GM12873 (cell line): Measurements from ENCODE around the gene STAG1.

Source experiments
- CTCF ChIP-seq: IDR thresholded peaks from 2 replicates; pipeline ENCODE4 v1.5.1; 2012; ENCODE audit warnings: low read depth, mild to moderate bottlenecking, moderate library complexity, low read length, control low read depth; ENCODE audit not compliant: insufficient read depth; ENCODE audit errors: missing control alignments

STAG1 gene

DNA sequence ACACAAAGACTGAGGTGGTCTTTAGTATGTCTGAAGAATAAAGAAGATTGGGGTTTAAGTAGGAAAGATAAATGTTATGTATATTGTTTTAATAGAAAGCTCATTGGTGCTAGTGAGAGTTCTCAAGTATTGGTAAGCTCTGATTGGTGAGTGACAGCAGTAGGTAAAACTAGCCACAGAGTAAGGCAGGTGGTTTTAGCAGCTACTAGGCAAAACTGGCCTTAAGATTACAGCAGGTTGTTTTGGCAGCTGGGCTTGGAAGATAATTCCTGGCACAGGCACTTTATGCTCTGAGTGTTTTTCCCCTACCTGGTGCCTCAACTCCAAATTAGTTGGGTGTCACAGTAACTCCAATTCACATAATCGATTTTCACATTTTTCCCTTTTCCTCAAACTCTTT lies 66.3 kb downstream of the STAG1 start:
- TF ChIP-seq CTCF: no peak

DNA sequence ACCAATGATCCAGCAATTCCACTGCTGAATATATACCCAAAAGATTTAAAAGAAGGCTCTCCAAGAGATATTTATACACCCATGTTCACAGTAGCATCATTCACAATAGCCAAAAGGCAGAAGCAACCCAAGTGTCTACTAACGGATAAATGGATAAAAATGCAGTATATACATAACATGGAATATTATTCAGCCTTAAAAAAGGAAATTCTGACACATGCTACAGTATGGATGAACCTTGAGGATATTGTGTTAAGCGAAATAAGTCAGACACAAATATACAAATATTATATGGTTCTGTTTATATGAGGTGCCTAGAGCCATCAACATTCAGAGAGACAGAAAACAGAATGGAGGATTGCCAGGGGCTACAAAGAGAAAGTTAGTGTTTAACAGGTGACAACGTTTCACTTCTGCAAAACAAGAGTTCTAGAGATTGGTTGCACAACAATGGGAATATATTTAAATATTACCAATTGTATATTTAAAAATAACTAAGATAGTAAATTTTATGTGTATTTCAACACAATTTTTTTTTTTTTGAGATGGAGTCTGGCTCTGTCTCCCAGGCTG lies 69.4 kb downstream of the STAG1 start:
- no peak for TF ChIP-seq CTCF

DNA sequence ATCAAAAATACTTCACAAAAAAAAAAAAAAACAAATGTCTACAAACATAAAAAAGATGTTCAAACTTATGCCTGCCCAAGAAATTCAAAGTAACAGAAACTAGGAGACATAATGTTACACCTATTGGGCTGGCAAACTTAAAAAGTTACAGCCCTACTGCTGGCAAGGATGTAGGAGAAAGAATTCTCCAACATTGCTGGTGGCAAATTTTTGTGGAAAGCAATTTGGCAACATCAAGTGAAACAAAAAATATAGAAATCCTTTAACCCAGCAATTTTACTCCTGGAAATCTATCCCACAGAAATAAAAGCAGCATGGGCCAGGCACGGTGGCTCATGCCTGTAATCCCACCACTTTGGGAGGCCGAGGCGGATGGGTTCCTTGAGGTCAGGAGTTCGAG lies 73.2 kb downstream of the STAG1 start:
- TF ChIP-seq CTCF: no peak

DNA sequence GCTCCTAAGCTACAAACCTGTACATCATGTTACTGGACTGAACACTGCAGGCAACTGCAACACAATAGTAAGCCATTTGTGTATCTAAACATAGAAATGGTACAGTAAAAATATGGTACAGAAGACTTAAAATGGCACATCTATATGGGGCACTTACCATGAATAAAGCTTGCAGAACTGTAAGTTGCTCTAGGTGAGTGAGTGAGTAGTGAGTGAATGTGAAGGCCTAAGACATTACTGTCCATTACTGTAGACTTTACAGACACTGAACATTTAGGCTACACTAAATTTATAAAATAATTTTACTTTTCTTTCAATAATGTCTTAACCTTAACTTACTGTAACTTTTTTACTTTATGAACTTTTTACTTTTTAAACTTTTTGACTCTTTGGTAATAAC lies 76.2 kb downstream of the STAG1 start:
- TF ChIP-seq CTCF: no peak

DNA sequence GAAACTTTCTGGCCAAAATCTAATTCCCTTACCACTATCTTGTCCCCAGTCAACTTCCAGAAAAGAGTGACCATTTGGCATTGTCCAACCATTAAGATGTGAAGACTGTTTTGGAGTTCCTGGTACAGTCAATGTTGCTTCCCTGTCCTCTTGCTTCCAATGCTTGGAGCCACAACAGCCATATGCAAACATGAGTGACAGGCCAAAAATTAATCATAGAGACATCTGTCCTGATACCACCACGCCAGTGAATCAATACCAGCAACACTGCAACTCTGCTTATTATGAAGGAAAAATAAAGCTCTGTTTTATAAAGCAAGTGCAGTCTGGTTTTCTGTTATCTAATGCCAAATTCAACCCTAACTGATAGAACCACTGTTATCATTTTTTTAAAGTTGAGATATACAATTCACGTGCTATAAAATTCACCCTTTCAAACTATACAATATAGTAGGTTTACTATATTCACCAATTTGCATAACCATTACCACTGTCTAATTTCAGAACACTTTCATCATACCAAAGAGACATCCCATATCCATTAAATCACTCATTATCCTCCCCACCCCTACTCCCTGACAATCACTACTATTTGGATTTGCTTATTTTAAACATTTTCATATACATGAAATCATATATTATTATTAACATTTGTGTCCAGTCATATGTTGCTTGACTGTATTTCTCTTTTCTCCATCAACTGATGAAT lies 76.9 kb downstream of the STAG1 start:
- no peak for TF ChIP-seq CTCF

DNA sequence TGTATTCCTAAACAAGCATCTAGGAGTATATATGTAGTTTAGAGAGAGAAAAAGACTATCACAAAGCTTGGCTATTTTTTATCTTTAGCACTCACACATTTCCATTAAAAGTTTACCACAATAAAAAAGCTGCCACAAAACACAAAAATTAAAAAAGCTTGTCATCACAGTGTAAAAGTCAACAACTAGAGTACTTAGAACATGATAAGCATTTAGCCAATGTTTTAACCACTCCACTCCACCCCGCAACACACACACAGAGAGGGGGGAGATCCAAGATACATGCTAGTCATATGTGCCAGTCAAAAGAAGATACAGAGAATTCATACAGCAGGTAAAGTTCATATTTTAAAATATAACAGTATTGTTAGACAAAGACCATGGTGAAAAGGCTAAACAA lies 79.7 kb downstream of the STAG1 start:
- no peak for TF ChIP-seq CTCF

- no peak for TF ChIP-seq CTCF
Measured at GRCh38 chr3:136671921-136672320, 80.3 kb downstream of the STAG1 start.
